ENCODE measurements around the gene ABLIM2.
A peak's percentile ranks its signal among the peaks of the same experiment; 100 is the strongest.

The ABLIM2 gene

GRCh38 chr4:8182858-8183725 lies 24.5 kb upstream of the ABLIM2 start:
- Histone ChIP-seq H3K4me3 (ENCODE audit: severe bottlenecking) (no peak overlapping the region), H3K27me3 (ENCODE audit: insufficient read depth, poor library complexity, severe bottlenecking) (no peaks in the 10 kb centered on the region), H3K27ac (ENCODE audit: poor library complexity, severe bottlenecking) (peak overlapping the region; percentile 88), H3K36me3 (ENCODE audit: low read depth) (no peaks in the 10 kb centered on the region), H3K4me1 (ENCODE audit: insufficient read depth, poor library complexity, severe bottlenecking) (peaks cover 42% of the 10 kb centered on the region), H3K9me3 (ENCODE audit: severe bottlenecking) (no peaks in the 10 kb centered on the region)
- peak; percentile 96 for DNase-seq (ENCODE audit: low spot score)
- peak; percentile 84 for ATAC-seq (ENCODE audit: low read depth)
- TF ChIP-seq CTCF (IDR thresholded peaks at IDR 0.05; ENCODE audit: poor library complexity, severe bottlenecking): no peak

DNA sequence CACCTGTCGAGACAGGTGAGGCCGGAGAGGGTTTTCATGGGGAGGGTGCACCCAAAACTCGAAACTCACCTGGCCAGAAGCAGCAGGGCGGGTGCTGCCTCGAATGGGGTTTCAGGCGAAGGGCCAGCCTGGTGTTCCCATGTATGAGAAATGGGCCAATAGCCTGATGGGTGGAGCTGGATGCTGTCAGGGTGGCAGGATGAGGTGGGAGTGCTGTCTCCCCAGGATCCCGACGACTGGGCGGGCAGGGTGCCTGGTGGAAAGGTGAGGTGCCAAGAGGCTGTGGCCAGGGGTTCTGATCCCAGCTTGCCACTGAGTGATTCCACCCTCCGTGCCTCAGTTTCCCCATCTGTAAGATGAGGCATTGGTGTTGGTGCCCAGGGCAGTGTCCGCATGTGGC lies 23.7 kb upstream of the ABLIM2 start:
- ATAC-seq (ENCODE audit: low read depth): no peak
- no peak overlapping the region for H3K4me3 ChIP-seq (ENCODE audit: severe bottlenecking)
- H3K27ac ChIP-seq (ENCODE audit: poor library complexity, severe bottlenecking): peak overlapping the region; percentile 88
- TF ChIP-seq CTCF (IDR thresholded peaks at IDR 0.05; ENCODE audit: poor library complexity, severe bottlenecking): no peak
- no peaks in the 10 kb centered on the region for H3K9me3 ChIP-seq (ENCODE audit: severe bottlenecking)
- H3K36me3 ChIP-seq (ENCODE audit: low read depth): no peaks in the 10 kb centered on the region
- no peaks in the 10 kb centered on the region for H3K27me3 ChIP-seq (ENCODE audit: insufficient read depth, poor library complexity, severe bottlenecking)
- no peak for DNase-seq (ENCODE audit: low spot score)
- H3K4me1 ChIP-seq (ENCODE audit: insufficient read depth, poor library complexity, severe bottlenecking): peaks cover 39% of the 10 kb centered on the region

DNA sequence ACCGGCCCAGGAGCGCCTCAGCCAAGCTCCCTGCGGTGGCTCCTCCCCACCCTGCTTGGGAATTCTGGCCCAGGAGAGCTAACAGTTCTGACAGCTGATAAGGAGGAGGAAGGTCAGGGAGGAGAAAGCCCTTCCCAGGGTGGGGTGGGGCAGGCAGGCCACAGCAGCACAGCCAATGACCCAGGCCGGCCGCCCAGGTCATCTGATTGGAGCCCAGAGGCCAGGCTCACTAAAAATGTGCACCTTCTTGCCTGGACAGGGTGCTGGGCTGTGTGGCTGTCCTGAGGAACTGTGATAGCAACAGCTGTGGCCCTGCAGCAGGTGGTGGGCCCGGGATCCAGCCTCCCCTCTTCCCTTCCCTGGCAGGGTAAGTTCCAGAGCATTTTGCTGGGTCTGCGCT lies 23.2 kb upstream of the ABLIM2 start:
- TF ChIP-seq CTCF (IDR thresholded peaks at IDR 0.05; ENCODE audit: poor library complexity, severe bottlenecking): no peak
- Histone ChIP-seq H3K27ac (ENCODE audit: poor library complexity, severe bottlenecking) (peak overlapping the region; percentile 88), H3K9me3 (ENCODE audit: severe bottlenecking) (no peaks in the 10 kb centered on the region), H3K4me1 (ENCODE audit: insufficient read depth, poor library complexity, severe bottlenecking) (peaks cover 39% of the 10 kb centered on the region), H3K27me3 (ENCODE audit: insufficient read depth, poor library complexity, severe bottlenecking) (no peaks in the 10 kb centered on the region), H3K36me3 (ENCODE audit: low read depth) (no peaks in the 10 kb centered on the region), H3K4me3 (ENCODE audit: severe bottlenecking) (no peak overlapping the region)
- no peak for ATAC-seq (ENCODE audit: low read depth)
- no peak for DNase-seq (ENCODE audit: low spot score)

DNA sequence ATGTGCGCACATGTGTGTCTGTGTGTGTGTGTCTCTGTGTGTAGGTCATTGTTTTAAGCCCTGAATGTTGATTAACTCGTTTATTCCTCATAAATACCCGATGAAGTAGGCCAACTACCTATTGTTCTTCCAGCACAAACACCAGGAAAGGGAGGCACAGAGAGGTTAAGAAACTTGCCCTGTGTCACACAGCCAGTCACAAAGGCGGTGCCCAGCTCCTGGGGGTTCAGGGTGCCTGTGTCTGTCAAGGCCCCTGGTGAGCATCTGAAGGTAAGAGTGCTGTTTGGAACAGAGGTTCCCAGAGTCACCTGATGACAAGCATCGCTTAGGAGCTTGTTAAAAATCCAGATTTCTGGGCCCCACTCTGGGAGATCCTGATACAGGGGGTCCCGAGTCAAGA lies 22.5 kb upstream of the ABLIM2 start:
- Histone ChIP-seq H3K9me3 (ENCODE audit: severe bottlenecking) (no peaks in the 10 kb centered on the region), H3K27me3 (ENCODE audit: insufficient read depth, poor library complexity, severe bottlenecking) (no peaks in the 10 kb centered on the region), H3K27ac (ENCODE audit: poor library complexity, severe bottlenecking) (peak overlapping the region; percentile 88), H3K4me1 (ENCODE audit: insufficient read depth, poor library complexity, severe bottlenecking) (peaks cover 39% of the 10 kb centered on the region), H3K4me3 (ENCODE audit: severe bottlenecking) (no peak overlapping the region), H3K36me3 (ENCODE audit: low read depth) (no peaks in the 10 kb centered on the region)
- TF ChIP-seq CTCF (IDR thresholded peaks at IDR 0.05; ENCODE audit: poor library complexity, severe bottlenecking): no peak
- no peak for DNase-seq (ENCODE audit: low spot score)
- no peak for ATAC-seq (ENCODE audit: low read depth)
